Measurements from ENCODE around the gene VEGFA.
"Not testable (repeated sequence)": the region's sequence is repeated elsewhere in the genome, so short reads cannot be mapped to it uniquely, and the experiment has no call there.

VEGFA gene

DNA sequence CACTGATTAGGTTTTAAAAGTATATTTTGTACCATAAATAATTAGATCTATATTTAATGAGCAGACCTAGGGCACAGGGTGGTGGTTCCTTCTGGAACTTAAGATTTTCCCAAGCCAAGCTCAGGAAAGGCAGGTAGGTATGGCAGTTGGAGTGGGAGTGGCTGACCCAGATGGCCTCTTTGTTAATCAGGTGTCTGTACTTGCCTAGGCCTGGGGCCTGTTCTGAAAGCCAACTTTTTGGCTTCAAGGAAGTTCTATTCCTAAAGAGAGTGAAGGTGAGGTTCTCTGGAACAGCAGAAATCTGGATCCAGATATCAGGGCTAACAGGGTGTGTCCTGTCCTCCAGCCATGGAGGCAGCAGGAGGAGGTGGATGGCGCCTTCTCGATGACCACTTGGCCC, 44.9 kb downstream of the VEGFA start:
- no peak for TF ChIP-seq POLR2AphosphoS5 (IDR thresholded peaks at IDR 0.05; ENCODE audit: borderline replicate concordance, low read depth, low read length)
- no peak for TF ChIP-seq FOXP2 (optimal IDR thresholded peaks at IDR 0.05; ENCODE audit: control extremely low read depth, extremely low read length, insufficient read depth)
- no peak for TF ChIP-seq EZH2 (IDR thresholded peaks at IDR 0.05)
- DNase-seq (ENCODE audit: low read depth, low spot score) = no peak
- Histone ChIP-seq H3K9me3 (ENCODE audit: low read depth, low read length) (no peaks in the 10 kb centered on the region), H3K27ac (no peak overlapping the region), H3K9ac (ENCODE audit: insufficient read length) (no peak overlapping the region), H3K4me3 (no peak overlapping the region), H3K36me3 (ENCODE audit: insufficient read depth, low read length) (no peaks in the 10 kb centered on the region)

GRCh38 chr6:43817192-43817591, 47.2 kb downstream of the VEGFA start:
- Histone ChIP-seq H3K27ac (no peak overlapping the region), H3K9ac (ENCODE audit: insufficient read length) (no peak overlapping the region), H3K36me3 (ENCODE audit: insufficient read depth, low read length) (no peaks in the 10 kb centered on the region), H3K4me3 (no peak overlapping the region), H3K9me3 (ENCODE audit: low read depth, low read length) (no peaks in the 10 kb centered on the region)
- TF ChIP-seq EZH2 (IDR thresholded peaks at IDR 0.05) (no peak), FOXP2 (optimal IDR thresholded peaks at IDR 0.05; ENCODE audit: control extremely low read depth, extremely low read length, insufficient read depth) (no peak), POLR2AphosphoS5 (IDR thresholded peaks at IDR 0.05; ENCODE audit: borderline replicate concordance, low read depth, low read length) (no peak)
- no peak for DNase-seq (ENCODE audit: low read depth, low spot score)

GRCh38 chr6:43818973-43819372, 49.0 kb downstream of the VEGFA start:
- not testable (repeated sequence) for DNase-seq (ENCODE audit: low read depth, low spot score); H3K9ac ChIP-seq (ENCODE audit: insufficient read length); H3K4me3 ChIP-seq; H3K27ac ChIP-seq; H3K36me3 ChIP-seq (ENCODE audit: insufficient read depth, low read length); H3K9me3 ChIP-seq (ENCODE audit: low read depth, low read length)

- H3K9ac ChIP-seq (ENCODE audit: insufficient read length) = no peak overlapping the region
- no peak for DNase-seq (ENCODE audit: low read depth, low spot score)
- TF ChIP-seq EZH2 (IDR thresholded peaks at IDR 0.05) (no peak), FOXP2 (optimal IDR thresholded peaks at IDR 0.05; ENCODE audit: control extremely low read depth, extremely low read length, insufficient read depth) (no peak), POLR2AphosphoS5 (IDR thresholded peaks at IDR 0.05; ENCODE audit: borderline replicate concordance, low read depth, low read length) (no peak)
- H3K9me3 ChIP-seq (ENCODE audit: low read depth, low read length) = no peaks in the 10 kb centered on the region
- H3K27ac ChIP-seq = no peak overlapping the region
- H3K4me3 ChIP-seq = no peak overlapping the region
- no peaks in the 10 kb centered on the region for H3K36me3 ChIP-seq (ENCODE audit: insufficient read depth, low read length)
These were observed 49.9 kb downstream of the VEGFA start for GRCh38 chr6:43819958-43820357.

DNA sequence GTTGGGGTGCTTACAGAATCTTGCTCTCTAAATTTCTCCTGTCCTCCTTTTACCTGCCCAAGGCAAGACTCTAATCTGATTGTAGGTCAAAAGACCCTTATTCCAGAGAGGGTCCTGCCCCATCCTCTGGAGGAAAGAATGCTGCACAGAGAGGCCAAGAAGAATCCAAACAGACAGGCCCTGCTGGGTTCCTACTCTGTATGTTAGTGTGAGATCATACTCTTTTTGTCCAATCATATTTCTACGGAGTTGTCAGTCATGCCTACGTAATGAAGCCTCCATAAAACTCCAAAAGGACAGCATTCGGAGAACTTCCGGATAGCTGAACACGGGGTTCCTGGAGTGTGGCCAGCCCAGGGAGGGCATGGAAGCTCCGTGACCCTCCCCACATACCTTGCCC, 50.5 kb downstream of the VEGFA start:
- no peak overlapping the region for H3K9ac ChIP-seq (ENCODE audit: insufficient read length)
- H3K27ac ChIP-seq = no peak overlapping the region
- no peak overlapping the region for H3K4me3 ChIP-seq
- no peaks in the 10 kb centered on the region for H3K9me3 ChIP-seq (ENCODE audit: low read depth, low read length)
- H3K36me3 ChIP-seq (ENCODE audit: insufficient read depth, low read length) = no peaks in the 10 kb centered on the region
- DNase-seq (ENCODE audit: low read depth, low spot score) = no peak
- TF ChIP-seq FOXP2 (optimal IDR thresholded peaks at IDR 0.05; ENCODE audit: control extremely low read depth, extremely low read length, insufficient read depth) = no peak
- no peak for TF ChIP-seq POLR2AphosphoS5 (IDR thresholded peaks at IDR 0.05; ENCODE audit: borderline replicate concordance, low read depth, low read length)
- TF ChIP-seq EZH2 (IDR thresholded peaks at IDR 0.05) = no peak

DNA sequence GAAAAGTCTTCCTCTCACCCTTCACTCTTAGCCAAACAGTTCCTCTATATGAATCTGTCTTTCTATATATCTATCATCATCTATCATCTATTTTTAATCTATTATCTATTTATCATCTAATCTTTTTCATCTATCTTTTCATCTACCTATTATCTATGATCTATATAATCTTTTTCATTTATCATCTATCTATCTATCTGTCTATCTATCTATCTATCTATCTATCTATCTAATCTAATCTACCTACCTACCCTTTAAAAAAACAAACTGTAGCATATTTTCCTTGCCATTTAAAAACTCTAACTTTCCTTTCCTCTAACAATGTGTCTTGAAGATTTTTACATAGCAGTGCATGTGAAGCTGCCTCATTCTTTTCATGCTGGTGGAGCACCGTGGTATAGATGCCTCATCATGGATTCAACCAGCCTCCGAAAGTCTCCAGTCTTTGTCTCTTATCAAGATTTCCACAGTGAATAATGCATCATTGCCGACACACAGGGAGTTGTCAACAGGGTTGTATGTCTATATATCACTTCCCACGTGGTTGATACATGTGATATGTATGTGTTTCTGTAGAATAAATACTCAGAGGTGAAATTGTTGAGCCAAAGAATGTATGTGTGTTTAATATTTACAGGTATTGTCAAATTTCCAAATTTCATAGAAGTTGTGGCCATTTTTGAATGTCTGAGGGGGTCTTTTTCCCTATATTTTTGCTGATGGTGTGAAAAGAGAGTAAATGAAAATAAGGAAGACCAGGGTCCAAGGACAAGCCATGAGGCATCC, 51.3 kb downstream of the VEGFA start:
- Histone ChIP-seq H3K4me3 (no peak overlapping the region), H3K36me3 (ENCODE audit: insufficient read depth, low read length) (no peaks in the 10 kb centered on the region), H3K9me3 (ENCODE audit: low read depth, low read length) (no peaks in the 10 kb centered on the region), H3K27ac (no peak overlapping the region), H3K9ac (ENCODE audit: insufficient read length) (no peak overlapping the region)
- TF ChIP-seq FOXP2 (optimal IDR thresholded peaks at IDR 0.05; ENCODE audit: control extremely low read depth, extremely low read length, insufficient read depth) (no peak), POLR2AphosphoS5 (IDR thresholded peaks at IDR 0.05; ENCODE audit: borderline replicate concordance, low read depth, low read length) (no peak), EZH2 (IDR thresholded peaks at IDR 0.05) (no peak)
- no peak for DNase-seq (ENCODE audit: low read depth, low spot score)

DNA sequence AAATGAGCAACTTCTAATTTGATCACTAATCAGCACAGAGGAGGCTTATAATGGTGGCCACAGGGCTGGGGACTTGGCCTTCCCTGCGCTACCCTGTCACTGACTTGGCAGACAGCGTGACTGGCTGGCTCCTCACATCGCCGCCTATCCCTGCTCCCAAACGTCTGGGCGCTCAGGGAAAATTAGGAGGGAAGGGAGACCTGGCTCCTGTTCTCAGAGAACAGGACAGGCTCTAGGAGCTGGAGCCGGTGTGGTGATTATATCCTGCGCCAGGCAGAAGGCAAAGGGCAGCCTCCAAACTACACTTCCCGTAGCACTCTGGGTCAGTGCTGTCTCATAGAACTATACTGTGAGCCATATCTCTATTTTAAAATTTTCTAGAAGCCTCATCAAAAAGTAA, 53.4 kb downstream of the VEGFA start:
- H3K36me3 ChIP-seq (ENCODE audit: insufficient read depth, low read length) = no peaks in the 10 kb centered on the region
- no peak for DNase-seq (ENCODE audit: low read depth, low spot score)
- H3K9ac ChIP-seq (ENCODE audit: insufficient read length) = no peak overlapping the region
- TF ChIP-seq POLR2AphosphoS5 (IDR thresholded peaks at IDR 0.05; ENCODE audit: borderline replicate concordance, low read depth, low read length) (no peak), EZH2 (IDR thresholded peaks at IDR 0.05) (no peak), FOXP2 (optimal IDR thresholded peaks at IDR 0.05; ENCODE audit: control extremely low read depth, extremely low read length, insufficient read depth) (no peak)
- no peaks in the 10 kb centered on the region for H3K9me3 ChIP-seq (ENCODE audit: low read depth, low read length)
- H3K27ac ChIP-seq = peak overlapping the region; percentile 91
- H3K4me3 ChIP-seq = no peak overlapping the region; the same call in 1 of the 2 replicates

DNA sequence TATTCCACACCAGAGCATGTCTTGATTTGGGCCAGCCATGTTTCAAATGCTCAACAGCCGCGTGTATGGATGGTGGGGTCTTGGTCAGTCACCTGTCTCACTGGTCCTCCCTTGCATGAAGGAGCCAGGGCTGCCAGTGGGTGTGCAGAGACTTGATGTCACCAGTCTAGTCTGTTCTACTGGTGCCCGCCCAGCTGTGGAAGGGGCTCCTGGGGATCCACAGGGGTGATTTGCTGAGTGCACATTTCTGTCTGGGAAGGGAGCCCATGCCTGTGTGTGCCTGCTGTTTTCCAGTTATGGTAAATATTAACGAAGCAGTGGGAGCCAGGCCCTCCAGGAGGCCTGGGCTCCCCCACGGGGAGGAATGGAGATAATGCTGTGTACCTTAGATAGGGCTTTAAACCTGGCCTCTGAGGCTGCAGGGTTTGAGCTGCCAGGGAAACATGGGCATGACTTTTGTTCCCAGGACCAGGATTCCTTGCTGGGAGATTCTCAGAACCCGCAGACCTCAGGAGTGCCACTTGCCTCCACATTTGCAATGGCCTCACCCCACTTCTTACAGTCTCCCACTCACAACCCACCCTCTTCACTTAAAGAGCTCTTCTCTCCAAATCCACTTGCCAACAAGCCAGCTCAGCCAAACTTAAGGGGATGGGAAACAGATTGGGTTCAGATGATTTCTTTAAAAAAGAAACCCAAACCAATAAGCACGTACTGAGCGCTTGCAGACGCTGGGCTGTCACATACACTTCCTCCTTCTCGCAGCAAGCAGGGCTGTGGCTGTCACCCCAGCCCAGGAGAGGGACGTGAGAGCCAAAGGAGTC, 54.1 kb downstream of the VEGFA start:
- Histone ChIP-seq H3K27ac (peak overlapping the region; percentile 91), H3K9me3 (ENCODE audit: low read depth, low read length) (no peaks in the 10 kb centered on the region), H3K9ac (ENCODE audit: insufficient read length) (peak overlapping the region; percentile 48), H3K4me3 (peak overlapping the region; percentile 62), H3K36me3 (ENCODE audit: insufficient read depth, low read length) (no peaks in the 10 kb centered on the region)
- TF ChIP-seq POLR2AphosphoS5 (IDR thresholded peaks at IDR 0.05; ENCODE audit: borderline replicate concordance, low read depth, low read length) (peak; percentile 25; the same call in 1 of the 2 replicates), EZH2 (IDR thresholded peaks at IDR 0.05) (no peak), FOXP2 (optimal IDR thresholded peaks at IDR 0.05; ENCODE audit: control extremely low read depth, extremely low read length, insufficient read depth) (no peak)
- no peak for DNase-seq (ENCODE audit: low read depth, low spot score)

Data from SK-N-MC (cell line).